HG02943 (cell line): ENCODE measurements around the gene VWA5A.
"Not testable (repeated sequence)": the region's sequence is repeated elsewhere in the genome, so short reads cannot be mapped to it uniquely, and the experiment has no call there.

Experiments
- ATAC-seq: cut with Tn5 transposase; IDR thresholded peaks from one replicate; pipeline ENCODE4 v1.9.1; 2021; ENCODE audit warnings: mild to moderate bottlenecking, low read depth, moderate library complexity; ENCODE audit not compliant: unreplicated experiment

Gene VWA5A

GRCh38 chr11:124085997-124086846 is 29.0 kb upstream of the VWA5A start:
- no peak for ATAC-seq

GRCh38 chr11:124090996-124091395 is 24.3 kb upstream of the VWA5A start:
- ATAC-seq, result no peak

GRCh38 chr11:124093330-124093729 is 21.9 kb upstream of the VWA5A start:
- no peak for ATAC-seq

- ATAC-seq, result no peak
These were observed 20.5 kb upstream of the VWA5A start for GRCh38 chr11:124094731-124095130.

GRCh38 chr11:124096364-124096763 is 18.9 kb upstream of the VWA5A start:
- ATAC-seq, result no peak

- ATAC-seq, result no peak
These were observed 17.1 kb upstream of the VWA5A start for GRCh38 chr11:124098141-124098540.

GRCh38 chr11:124101737-124102136 is 13.5 kb upstream of the VWA5A start:
- no peak for ATAC-seq

GRCh38 chr11:124108156-124108555 is 7.1 kb upstream of the VWA5A start:
- ATAC-seq, result no peak

GRCh38 chr11:124109377-124109776 is 5.9 kb upstream of the VWA5A start:
- no peak for ATAC-seq

GRCh38 chr11:124110201-124110600 is 5.0 kb upstream of the VWA5A start:
- ATAC-seq, result no peak

GRCh38 chr11:124113890-124114289 is 1.4 kb upstream of the VWA5A start:
- no peak for ATAC-seq

- peak; percentile 34 for ATAC-seq
These were observed 749 bp downstream of the VWA5A start for GRCh38 chr11:124115782-124116616.

GRCh38 chr11:124119103-124119502 is 3.9 kb downstream of the VWA5A start:
- no peak for ATAC-seq

GRCh38 chr11:124120891-124121290 is 5.6 kb downstream of the VWA5A start:
- ATAC-seq, result no peak

- no peak for ATAC-seq
These were observed 6.9 kb downstream of the VWA5A start for GRCh38 chr11:124122123-124122522.

GRCh38 chr11:124123622-124124021 is 8.4 kb downstream of the VWA5A start:
- no peak for ATAC-seq

GRCh38 chr11:124127134-124127533 is 11.9 kb downstream of the VWA5A start:
- ATAC-seq, result not testable (repeated sequence)

- no peak for ATAC-seq
These were observed 27.8 kb downstream of the VWA5A start for GRCh38 chr11:124143034-124143433.

GRCh38 chr11:124147951-124148350 is 32.7 kb downstream of the VWA5A start:
- no peak for ATAC-seq

GRCh38 chr11:124150684-124151083 is 35.4 kb downstream of the VWA5A start:
- ATAC-seq, result no peak

- no peak for ATAC-seq
These were observed 37.6 kb downstream of the VWA5A start for GRCh38 chr11:124152770-124153407.
